GM19023 (cell line): ENCODE measurements around the gene ARFGAP1.
A peak's percentile ranks its signal among the peaks of the same experiment; 100 is the strongest.

Experiments used
- ATAC-seq: cut with Tn5 transposase; IDR thresholded peaks from one replicate; pipeline ENCODE4 v1.9.1; 2021; ENCODE audit warnings: mild to moderate bottlenecking, moderate library complexity; ENCODE audit not compliant: unreplicated experiment

Gene ARFGAP1

GRCh38 chr20:63259734-63260460, 12.7 kb upstream of the ARFGAP1 start:
- no peak for ATAC-seq

GRCh38 chr20:63260521-63260920, 12.1 kb upstream of the ARFGAP1 start:
- ATAC-seq: no peak

GRCh38 chr20:63261060-63261794, 11.4 kb upstream of the ARFGAP1 start:
- ATAC-seq: no peak

- no peak for ATAC-seq
These were observed 10.7 kb upstream of the ARFGAP1 start for GRCh38 chr20:63261795-63262528.

- ATAC-seq: no peak
These were observed 9.8 kb upstream of the ARFGAP1 start for GRCh38 chr20:63262836-63263235.

- ATAC-seq: no peak
These were observed 8.6 kb upstream of the ARFGAP1 start for GRCh38 chr20:63264000-63264399.

- ATAC-seq: no peak
These were observed 8.1 kb upstream of the ARFGAP1 start for GRCh38 chr20:63264519-63264918.

GRCh38 chr20:63265891-63266515, 6.6 kb upstream of the ARFGAP1 start:
- no peak for ATAC-seq

- ATAC-seq: no peak
These were observed 4.9 kb upstream of the ARFGAP1 start for GRCh38 chr20:63267691-63268090.

- ATAC-seq: no peak
These were observed 4.4 kb upstream of the ARFGAP1 start for GRCh38 chr20:63268256-63268655.

- no peak for ATAC-seq
These were observed 3.8 kb upstream of the ARFGAP1 start for GRCh38 chr20:63268671-63269439.

GRCh38 chr20:63269724-63270123, 2.9 kb upstream of the ARFGAP1 start:
- no peak for ATAC-seq

- ATAC-seq: no peak
These were observed 1.8 kb upstream of the ARFGAP1 start for GRCh38 chr20:63270606-63271325.

GRCh38 chr20:63273059-63273579, 506 bp downstream of the ARFGAP1 start:
- ATAC-seq: peak; percentile 7

- ATAC-seq: no peak
These were observed 1.2 kb downstream of the ARFGAP1 start for GRCh38 chr20:63273635-63274380.

- ATAC-seq: no peak
These were observed 2.0 kb downstream of the ARFGAP1 start for GRCh38 chr20:63274381-63275228.

- ATAC-seq: no peak
These were observed 3.2 kb downstream of the ARFGAP1 start for GRCh38 chr20:63275825-63276224.

GRCh38 chr20:63276956-63277355, 4.3 kb downstream of the ARFGAP1 start:
- no peak for ATAC-seq
